HepG2 (cell line): ENCODE measurements around the gene DNALI1. TPM values are rescaled to one million over a fixed set of nuclear protein-coding genes. Genes with fewer than 3 reads are reported as not detected.

Experiments used
- EP300 ChIP-seq, 3 experiments: sonication (generic) in 1 of 3; formaldehyde crosslinking in 1 of 3; IDR thresholded peaks; 2 replicates each; pipeline versions ENCODE4 v1.5.1 to v1.6.1; 2011 to 2020; ENCODE audit warnings: low read depth in 2 of 3, low read length in 2 of 3, borderline replicate concordance in 1 of 3, improper control_type of control experiment in 1 of 3, mild to moderate bottlenecking in 1 of 3, missing genetic modification reagents in 1 of 3, moderate library complexity in 1 of 3
- MYPOP ChIP-seq: sonication (generic); formaldehyde crosslinking; IDR thresholded peaks from 2 replicates; pipeline ENCODE4 v1.8.1; 2023; ENCODE audit warnings: mild to moderate bottlenecking, moderate library complexity, missing genetic modification reagents
- SATB2 ChIP-seq: sonication (generic); formaldehyde crosslinking; IDR thresholded peaks from 2 replicates; pipeline ENCODE4 v1.5.0; 2020; ENCODE audit warnings: missing genetic modification reagents
- ZKSCAN5 ChIP-seq: sonication (generic); formaldehyde crosslinking; IDR thresholded peaks from 2 replicates; pipeline ENCODE4 v1.5.1; 2020; ENCODE audit warnings: mild to moderate bottlenecking, missing genetic modification reagents
- ZNF281 ChIP-seq: sonication (generic); formaldehyde crosslinking; IDR thresholded peaks from 2 replicates; pipeline ENCODE4 v1.4.0; 2020; ENCODE audit warnings: missing genetic modification reagents, borderline replicate concordance
- ZNF318 ChIP-seq: sonication (generic); formaldehyde crosslinking; IDR thresholded peaks from 2 replicates; pipeline ENCODE4 v1.4.0; 2020; ENCODE audit warnings: mild to moderate bottlenecking, missing genetic modification reagents
- ZNF773 ChIP-seq: sonication (generic); formaldehyde crosslinking; IDR thresholded peaks from 2 replicates; pipeline ENCODE4 v1.4.0; 2020; ENCODE audit warnings: missing genetic modification reagents, borderline replicate concordance
- ZNF800 ChIP-seq: sonication (generic); formaldehyde crosslinking; IDR thresholded peaks from 2 replicates; pipeline ENCODE4 v1.4.0; 2020; ENCODE audit warnings: missing genetic modification reagents
- polyA plus RNA-seq, 8 experiments: library from polyadenylated mRNA; depleted of rRNA in 3 of 8; stranded (reverse) in 7 of 8; unstranded in 1 of 8; fragments of >200 nt; fragmentation: Illumina TruSeq in 4 of 8; extraction: Trizol in 4 of 8; gene quantifications; 2 replicates each; pipeline versions ENCODE4 v1.2.1 to v1.2.3, GENCODE V29; 2011 to 2016; ENCODE audit warnings: low read depth in 4 of 8, missing spikeins in 1 of 8, mixed read lengths in 1 of 8; ENCODE audit not compliant: insufficient read depth in 1 of 8
- total RNA-seq, 5 experiments: library from RNA; depleted of rRNA; stranded (reverse); fragments of >200 nt; fragmentation: Illumina TruSeq; extraction: Trizol; gene quantifications; 2 replicates each; pipeline ENCODE4 v1.2.3, GENCODE V29; 2016; ENCODE audit warnings: low read depth in 1 of 5
- TF ChIP-seq, protein P1 (sequence below): sonication (generic); formaldehyde crosslinking; IDR thresholded peaks from 2 replicates; pipeline ENCODE4 v1.8.1; 2023; ENCODE audit warnings: mild to moderate bottlenecking, inconsistent platforms, moderate library complexity, missing genetic modification reagents, borderline replicate concordance
- TF ChIP-seq, protein P2 (sequence below): IDR thresholded peaks from 2 replicates; pipeline ENCODE4 v1.6.1; 2016

DNALI1 gene
- total and polyA plus RNA-seq, 2 of the 13 experiments (the other 11 are each of a cell fraction or from before 2014, with no cell fraction given) = 0.42 to 0.70 TPM

DNA sequence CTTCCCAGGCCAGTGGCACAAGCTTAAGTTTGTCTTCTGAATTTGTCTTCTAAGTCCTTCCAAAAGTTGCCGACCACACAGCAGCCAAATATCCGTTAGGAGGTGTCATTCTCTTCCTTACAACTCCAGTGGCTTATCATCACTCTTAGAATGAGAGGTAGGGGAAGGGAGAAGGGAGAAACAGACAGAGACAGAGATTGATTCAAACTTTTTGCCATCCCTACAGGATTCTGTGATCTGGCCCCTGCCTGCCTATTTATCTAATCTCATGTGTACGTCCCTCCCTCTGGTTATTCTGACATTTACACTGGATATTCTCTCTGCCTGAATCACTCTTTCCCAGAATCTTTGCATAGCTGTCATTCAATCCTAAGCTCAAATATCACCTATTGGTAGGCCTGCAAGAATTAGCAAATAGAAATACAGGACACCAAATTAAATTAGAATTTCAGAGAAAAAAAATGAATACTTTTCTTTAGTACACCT is 39.5 kb downstream of the DNALI1 start (continued):
- TF ChIP-seq, protein P1, sequence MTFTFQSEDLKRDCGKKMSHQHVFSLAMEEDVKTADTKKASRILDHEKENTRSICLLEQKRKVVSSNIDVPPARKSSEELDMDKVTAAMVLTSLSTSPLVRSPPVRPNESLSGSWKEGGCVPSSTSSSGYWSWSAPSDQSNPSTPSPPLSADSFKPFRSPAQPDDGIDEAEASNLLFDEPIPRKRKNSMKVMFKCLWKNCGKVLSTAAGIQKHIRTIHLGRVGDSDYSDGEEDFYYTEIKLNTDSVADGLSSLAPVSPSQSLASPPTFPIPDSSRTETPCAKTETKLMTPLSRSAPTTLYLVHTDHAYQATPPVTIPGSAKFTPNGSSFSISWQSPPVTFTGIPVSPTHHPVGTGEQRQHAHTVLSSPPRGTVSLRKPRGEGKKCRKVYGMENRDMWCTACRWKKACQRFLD (CRISPR knock-in tag) = 0 out of 2 replicates have a peak, but pooled peaks have one; percentile 3
- TF ChIP-seq ZNF318 (CRISPR knock-in tag) (no peak), ZNF281 (CRISPR knock-in tag) (no peak), EP300 (IDR thresholded peaks at IDR 0.05; ENCODE audit: low read depth in 2 of 2, low read length in 2 of 2) (no peak), EP300 (CRISPR knock-in tag; IDR thresholded peaks at IDR 0.05; ENCODE audit: borderline replicate concordance) (no peak), SATB2 (CRISPR knock-in tag) (0 out of 2 replicates have a peak, but pooled peaks have one; percentile 37), ZKSCAN5 (CRISPR knock-in tag) (no peak), ZNF773 (CRISPR knock-in tag) (no peak), MYPOP (CRISPR knock-in tag) (no peak), ZNF800 (CRISPR knock-in tag) (0 out of 2 replicates have a peak, but pooled peaks have one; percentile 20)
- TF ChIP-seq, protein P2, sequence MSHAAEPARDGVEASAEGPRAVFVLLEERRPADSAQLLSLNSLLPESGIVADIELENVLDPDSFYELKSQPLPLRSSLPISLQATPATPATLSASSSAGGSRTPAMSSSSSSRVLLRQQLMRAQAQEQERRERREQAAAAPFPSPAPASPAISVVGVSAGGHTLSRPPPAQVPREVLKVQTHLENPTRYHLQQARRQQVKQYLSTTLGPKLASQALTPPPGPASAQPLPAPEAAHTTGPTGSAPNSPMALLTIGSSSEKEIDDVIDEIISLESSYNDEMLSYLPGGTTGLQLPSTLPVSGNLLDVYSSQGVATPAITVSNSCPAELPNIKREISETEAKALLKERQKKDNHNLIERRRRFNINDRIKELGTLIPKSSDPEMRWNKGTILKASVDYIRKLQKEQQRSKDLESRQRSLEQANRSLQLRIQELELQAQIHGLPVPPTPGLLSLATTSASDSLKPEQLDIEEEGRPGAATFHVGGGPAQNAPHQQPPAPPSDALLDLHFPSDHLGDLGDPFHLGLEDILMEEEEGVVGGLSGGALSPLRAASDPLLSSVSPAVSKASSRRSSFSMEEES (CRISPR knock-in tag) = no peak
